NT2/D1 (cell line): ENCODE data around the gene EPS8L3.

Source experiments
- DNase-seq: peaks from one replicate; pipeline ENCODE4 v3.0.0-alpha.2; 2011; ENCODE audit warnings: low read depth, low spot score
- H3K27me3 ChIP-seq: 2 replicates; pipeline ENCODE4 v1.6.0; 2011; ENCODE audit warnings: mild to moderate bottlenecking; ENCODE audit not compliant: insufficient read length, insufficient read depth
- H3K36me3 ChIP-seq: 2 replicates; pipeline ENCODE4 v1.6.1; 2011; ENCODE audit warnings: mild to moderate bottlenecking, low read length, mixed read lengths; ENCODE audit not compliant: insufficient read depth, insufficient read length
- H3K4me1 ChIP-seq: 2 replicates; pipeline ENCODE4 v1.5.1; 2011; ENCODE audit not compliant: insufficient read depth, insufficient read length
- H3K4me3 ChIP-seq: 2 replicates; pipeline ENCODE4 v1.5.1; 2011; ENCODE audit warnings: low read depth; ENCODE audit not compliant: insufficient read length
- H3K9ac ChIP-seq: 2 replicates; pipeline ENCODE4 v1.6.0; 2011; ENCODE audit warnings: low read depth; ENCODE audit not compliant: insufficient read length
- H3K9me3 ChIP-seq: 2 replicates; pipeline ENCODE4 v1.5.1; 2011; ENCODE audit warnings: mild to moderate bottlenecking, low read length; ENCODE audit not compliant: insufficient read depth
- SUZ12 ChIP-seq: IDR thresholded peaks from 2 replicates; pipeline ENCODE4 v1.6.1; 2011; ENCODE audit not compliant: insufficient read length, insufficient read depth; ENCODE audit errors: extremely low read depth
- YY1 ChIP-seq: IDR thresholded peaks from 2 replicates; pipeline ENCODE4 v1.6.1; 2011; ENCODE audit not compliant: insufficient read length, insufficient read depth
- ZNF274 ChIP-seq: IDR thresholded peaks from 2 replicates; pipeline ENCODE4 v1.6.1; 2011; ENCODE audit warnings: mild to moderate bottlenecking, low read depth, low read length

EPS8L3 gene

GRCh38 chr1:109764561-109765482, 1.1 kb upstream of the EPS8L3 start:
- DNase-seq: no peak
- peaks cover 10% of the 10 kb centered on the region for H3K4me1 ChIP-seq
- TF ChIP-seq SUZ12 (no peak), ZNF274 (no peak), YY1 (no peak)
- H3K27me3 ChIP-seq: peaks cover 3% of the 10 kb centered on the region
- no peak overlapping the region for H3K9ac ChIP-seq
- H3K36me3 ChIP-seq: no peaks in the 10 kb centered on the region
- no peaks in the 10 kb centered on the region for H3K9me3 ChIP-seq
- H3K4me3 ChIP-seq: no peak overlapping the region

GRCh38 chr1:109762821-109763645, 690 bp downstream of the EPS8L3 start:
- DNase-seq: no peak

GRCh38 chr1:109762039-109762585, 1.6 kb downstream of the EPS8L3 start:
- H3K9ac ChIP-seq: no peak overlapping the region
- no peak overlapping the region for H3K4me3 ChIP-seq
- peaks cover 3% of the 10 kb centered on the region for H3K27me3 ChIP-seq
- TF ChIP-seq SUZ12: no peak
- no peak for TF ChIP-seq YY1
- no peak for TF ChIP-seq ZNF274
- no peak for DNase-seq
- peaks cover 10% of the 10 kb centered on the region for H3K4me1 ChIP-seq
- H3K9me3 ChIP-seq: no peaks in the 10 kb centered on the region
- no peaks in the 10 kb centered on the region for H3K36me3 ChIP-seq

More at GRCh38 chr1:109762821-109763645, 690 bp downstream of the EPS8L3 start:
- Histone ChIP-seq H3K4me3 (no peak overlapping the region), H3K36me3 (no peaks in the 10 kb centered on the region), H3K9me3 (no peaks in the 10 kb centered on the region), H3K9ac (no peak overlapping the region), H3K4me1 (peaks cover 10% of the 10 kb centered on the region), H3K27me3 (peaks cover 3% of the 10 kb centered on the region)
- no peak for TF ChIP-seq YY1
- no peak for TF ChIP-seq SUZ12
- TF ChIP-seq ZNF274: no peak

GRCh38 chr1:109761227-109762038, 2.3 kb downstream of the EPS8L3 start:
- no peak overlapping the region for H3K4me3 ChIP-seq
- TF ChIP-seq SUZ12: no peak
- TF ChIP-seq YY1: no peak
- no peak for TF ChIP-seq ZNF274
- no peaks in the 10 kb centered on the region for H3K9me3 ChIP-seq
- no peak overlapping the region for H3K9ac ChIP-seq
- peaks cover 3% of the 10 kb centered on the region for H3K27me3 ChIP-seq
- H3K36me3 ChIP-seq: no peaks in the 10 kb centered on the region
- no peak for DNase-seq
- peaks cover 10% of the 10 kb centered on the region for H3K4me1 ChIP-seq

GRCh38 chr1:109760581-109761226, 3.0 kb downstream of the EPS8L3 start:
- DNase-seq: no peak
- Histone ChIP-seq H3K36me3 (no peaks in the 10 kb centered on the region), H3K9me3 (no peaks in the 10 kb centered on the region), H3K9ac (no peak overlapping the region), H3K4me1 (peaks cover 10% of the 10 kb centered on the region), H3K27me3 (no peaks in the 10 kb centered on the region), H3K4me3 (no peak overlapping the region)
- TF ChIP-seq ZNF274 (no peak), SUZ12 (no peak), YY1 (no peak)

- no peak for DNase-seq
- no peak overlapping the region for H3K9ac ChIP-seq
- no peaks in the 10 kb centered on the region for H3K9me3 ChIP-seq
- H3K36me3 ChIP-seq: no peaks in the 10 kb centered on the region
- TF ChIP-seq SUZ12 (no peak), YY1 (no peak), ZNF274 (no peak)
- no peak overlapping the region for H3K4me3 ChIP-seq
- no peaks in the 10 kb centered on the region for H3K27me3 ChIP-seq
- H3K4me1 ChIP-seq: peaks cover 10% of the 10 kb centered on the region
These were observed 4.0 kb downstream of the EPS8L3 start for GRCh38 chr1:109759513-109760334.
